GM21737 (cell line): Measurements from ENCODE around the gene ZNF28.
"Not testable (repeated sequence)": the region's sequence is repeated elsewhere in the genome, so short reads cannot be mapped to it uniquely, and the experiment has no call there.

Experiments
- ATAC-seq: cut with Tn5 transposase; IDR thresholded peaks from one replicate; pipeline ENCODE4 v1.9.1; 2021; ENCODE audit warnings: mild to moderate bottlenecking, moderate library complexity; ENCODE audit not compliant: unreplicated experiment

ZNF28 gene

GRCh38 chr19:52782864-52783263, 38.6 kb downstream of the ZNF28 start:
- ATAC-seq, result not testable (repeated sequence)

GRCh38 chr19:52778811-52779210, 42.6 kb downstream of the ZNF28 start:
- ATAC-seq, result no peak

- not testable (repeated sequence) for ATAC-seq
Observed at GRCh38 chr19:52756447-52756846, 65.0 kb downstream of the ZNF28 start.

DNA sequence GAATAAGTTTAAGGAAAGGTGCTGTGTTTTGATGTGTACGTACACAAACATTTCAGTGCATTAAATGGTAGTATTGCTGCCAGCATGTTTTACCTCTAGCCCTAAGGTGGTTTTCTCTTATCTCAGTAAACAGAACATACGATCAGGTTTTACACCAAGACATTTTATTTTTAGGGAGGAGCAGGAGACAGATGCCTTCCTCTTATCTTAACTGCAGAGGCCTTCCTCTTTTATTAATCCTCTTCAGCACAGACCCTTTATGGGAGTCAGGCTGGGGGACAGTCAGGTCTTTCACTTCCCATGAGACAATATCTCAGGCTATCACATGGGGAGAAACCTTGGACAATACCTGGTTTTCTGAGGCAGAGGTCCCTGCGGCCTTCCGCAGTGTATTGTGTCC, 71.7 kb downstream of the ZNF28 start:
- no peak for ATAC-seq

DNA sequence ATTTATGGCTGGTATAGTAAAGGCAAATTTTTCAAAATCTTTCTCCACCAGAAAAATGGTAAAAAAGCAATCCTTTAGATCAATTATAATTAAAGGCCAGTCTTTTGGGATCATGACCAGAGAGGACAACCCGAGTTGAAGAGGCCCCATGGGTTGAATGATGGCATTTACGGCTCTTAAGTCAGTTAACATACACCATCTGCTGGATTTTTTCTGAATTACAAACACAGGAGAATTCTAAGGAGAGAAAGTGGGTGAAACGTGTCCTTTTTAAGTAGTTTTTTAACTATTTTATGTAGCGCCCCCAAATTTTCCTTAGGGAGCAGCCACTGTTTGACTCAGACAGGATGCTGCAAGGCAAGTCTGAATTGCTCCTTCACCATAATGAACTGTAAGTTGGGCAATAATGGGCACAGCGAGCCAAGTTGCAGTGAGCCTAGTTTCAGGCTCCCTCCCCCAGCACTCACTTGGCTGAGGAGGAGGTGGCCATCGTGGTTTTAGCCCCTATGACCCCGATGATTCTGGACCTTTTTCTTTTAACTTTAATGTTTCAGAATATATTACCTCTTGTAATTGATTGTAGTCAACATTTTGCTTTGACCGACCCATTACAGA, 73.0 kb downstream of the ZNF28 start:
- no peak for ATAC-seq
